A549 (cell line): ENCODE results near the gene CXCL5. TPM values are rescaled to one million over a fixed set of nuclear protein-coding genes. Genes with fewer than 3 reads are reported as not detected.

ENCODE experiments used
- ATAC-seq, 2 experiments: fragments of 200-7000 bp in 1 of 2; fragments of >200 bp in 1 of 2; cut with Nextera tagmentation in 1 of 2; cut with Tn5 transposase in 1 of 2; 3 replicates each; pipeline versions ENCODE4 v1.8.0 to v1.9.1; 2018 to 2020; ENCODE audit warnings: mild to moderate bottlenecking in 1 of 2, moderate library complexity in 1 of 2
- CTCF ChIA-PET: fragments of 300-600 bp; sonication (Branson Sonifier 250); formaldehyde crosslinking; extraction: SDS; loops from one replicate; lab custom pipeline; 2021; ENCODE audit warnings: antibody characterized with exemption, inconsistent platforms; lab: Yijun Ruan, JAX
- POLR2A ChIA-PET: fragments of 350-600 bp; formaldehyde crosslinking; extraction: SDS; loops from one replicate; lab custom pipeline; 2021; ENCODE audit warnings: antibody characterized with exemption, inconsistent platforms; lab: Yijun Ruan, JAX
- DNase-seq, 2 experiments: peaks; one replicate each; pipeline versions ENCODE4 v3.0.0 to v3.0.0-alpha.2; 2011 to 2016; ENCODE audit warnings: low read depth in 1 of 2, low spot score in 1 of 2
- FAIRE-seq: peaks from 2 replicates; lab custom pipeline; 2011; peaks lifted over from hg19 to GRCh38; lab: Jason Lieb, UNC
- H3K27ac ChIP-seq, 2 experiments: fragments of >200 bp; sonication (Bioruptor Twin); formaldehyde crosslinking; 3 replicates each; pipeline ENCODE4 v1.5.1; 2016 to 2017
- H3K4me1 ChIP-seq: fragments of >200 bp; sonication (Bioruptor Twin); formaldehyde crosslinking; 3 replicates; pipeline ENCODE4 v1.6.1; 2016
- H3K4me2 ChIP-seq: fragments of >200 bp; sonication (Bioruptor Twin); formaldehyde crosslinking; 3 replicates; pipeline ENCODE4 v1.6.1; 2016
- H3K4me3 ChIP-seq: fragments of >200 bp; sonication (Bioruptor Twin); formaldehyde crosslinking; 3 replicates; pipeline ENCODE4 v1.5.1; 2016
- H3K9me3 ChIP-seq: fragments of >200 bp; sonication (Bioruptor Twin); formaldehyde crosslinking; 3 replicates; pipeline ENCODE4 v1.6.1; 2016
- CHD2 ChIP-seq: fragments of 150-350 bp; IDR thresholded peaks from 2 replicates; pipeline ENCODE4 v1.6.1; 2014; ENCODE audit warnings: low read length; ENCODE audit not compliant: partially characterized antibody
- CHD4 ChIP-seq: fragments of 200-600 bp; sonication (generic); IDR thresholded peaks from 2 replicates; pipeline ENCODE4 v1.6.1; 2016; ENCODE audit warnings: antibody characterized with exemption, mild to moderate bottlenecking, borderline replicate concordance
- FOXS1 ChIP-seq: fragments of 250-450 bp; sonication (Bioruptor Pico); IDR thresholded peaks from 2 replicates; pipeline ENCODE4 v1.5.0; 2020; ENCODE audit warnings: mild to moderate bottlenecking, moderate library complexity
- HOXB13 ChIP-seq: fragments of 250-450 bp; sonication (Bioruptor Pico); IDR thresholded peaks from 2 replicates; pipeline ENCODE4 v1.5.0; 2020; ENCODE audit warnings: low read depth, mild to moderate bottlenecking, moderate library complexity
- JUN ChIP-seq, 2 experiments: fragments of >200 bp; sonication (Bioruptor Twin); formaldehyde crosslinking; IDR thresholded peaks; 2 replicates in 1 of 2; 3 replicates in 1 of 2; pipeline ENCODE4 v1.6.1; 2016 to 2017
- JUNB ChIP-seq: fragments of >200 bp; sonication (Bioruptor Twin); formaldehyde crosslinking; IDR thresholded peaks from 2 replicates; pipeline ENCODE4 v1.6.1; 2016
- NFE2L2 ChIP-seq: fragments of 150-350 bp; conservative IDR thresholded peaks from 2 replicates; pipeline ENCODE4 v1.6.1; 2014; ENCODE audit warnings: low read length
- NR3C1 ChIP-seq: fragments of >200 bp; sonication (Bioruptor Twin); formaldehyde crosslinking; IDR thresholded peaks from 3 replicates; pipeline ENCODE4 v1.6.1; 2017
- RAD21 ChIP-seq, 2 experiments: fragments of >200 bp in 1 of 2; sonication (Bioruptor Twin) in 1 of 2; formaldehyde crosslinking in 1 of 2; IDR thresholded peaks in 1 of 2; conservative IDR thresholded peaks in 1 of 2; 2 replicates in 1 of 2; 3 replicates in 1 of 2; pipeline ENCODE4 v1.6.1; 2012 to 2018; ENCODE audit warnings: inconsistent platforms in 1 of 2
- ZFP36 ChIP-seq: fragments of 450-650 bp; IDR thresholded peaks from 2 replicates; pipeline ENCODE4 v1.6.1; 2014; ENCODE audit warnings: borderline replicate concordance; ENCODE audit not compliant: partially characterized antibody
- ZSCAN20 ChIP-seq: fragments of 250-450 bp; sonication (Bioruptor Pico); IDR thresholded peaks from 2 replicates; pipeline ENCODE4 v1.8.0; 2022; ENCODE audit warnings: mild to moderate bottlenecking, moderate library complexity
- WGBS: methylation state at CpG from one replicate; pipeline ENCODE4 v1.1.6; 2017; ENCODE audit errors: missing lambda C conversion rate; 5-methylcytosine and 5-hydroxymethylcytosine counted together
- polyA plus RNA-seq, 4 experiments: library from polyadenylated mRNA; depleted of rRNA in 3 of 4; stranded (reverse); fragments of >200 nt; fragmentation: RNase III in 1 of 4; extraction: RNeasy Plus Mini Kit Qiagen cat#74134 plus additional on column Dnase treatment in 1 of 4; gene quantifications; 2 replicates in 3 of 4; 3 replicates in 1 of 4; pipeline ENCODE4 v1.2.3, GENCODE V29; 2011 to 2017
- TF ChIP-seq, protein P1 (sequence below): fragments of 250-450 bp; sonication (Bioruptor Pico); IDR thresholded peaks from 2 replicates; pipeline ENCODE4 v1.5.0; 2020; ENCODE audit warnings: low read depth, mild to moderate bottlenecking, moderate library complexity
- TF ChIP-seq, protein P2 (sequence below): fragments of 250-450 bp; sonication (Bioruptor Pico); IDR thresholded peaks from 2 replicates; pipeline ENCODE4 v1.5.0; 2021; ENCODE audit warnings: mild to moderate bottlenecking, moderate library complexity, borderline replicate concordance
- TF ChIP-seq, protein P3 (sequence below): fragments of 200-600 bp; sonication (generic); IDR thresholded peaks from 2 replicates; pipeline ENCODE4 v1.6.1; 2016; ENCODE audit warnings: antibody characterized with exemption, mild to moderate bottlenecking, moderate library complexity
- TF ChIP-seq, protein P4 (sequence below): fragments of >200 bp; sonication (Bioruptor Twin); formaldehyde crosslinking; IDR thresholded peaks from 3 replicates; pipeline ENCODE4 v1.5.1; 2016
- TF ChIP-seq, protein P5 (sequence below): fragments of 150-350 bp; IDR thresholded peaks from 2 replicates; pipeline ENCODE4 v1.6.1; 2014; ENCODE audit warnings: low read depth, mild to moderate bottlenecking, low read length

The CXCL5 gene
- polyA plus RNA-seq, 2 of the 4 experiments (the other 2 are of a cell fraction) = 127 to 195 TPM

DNA sequence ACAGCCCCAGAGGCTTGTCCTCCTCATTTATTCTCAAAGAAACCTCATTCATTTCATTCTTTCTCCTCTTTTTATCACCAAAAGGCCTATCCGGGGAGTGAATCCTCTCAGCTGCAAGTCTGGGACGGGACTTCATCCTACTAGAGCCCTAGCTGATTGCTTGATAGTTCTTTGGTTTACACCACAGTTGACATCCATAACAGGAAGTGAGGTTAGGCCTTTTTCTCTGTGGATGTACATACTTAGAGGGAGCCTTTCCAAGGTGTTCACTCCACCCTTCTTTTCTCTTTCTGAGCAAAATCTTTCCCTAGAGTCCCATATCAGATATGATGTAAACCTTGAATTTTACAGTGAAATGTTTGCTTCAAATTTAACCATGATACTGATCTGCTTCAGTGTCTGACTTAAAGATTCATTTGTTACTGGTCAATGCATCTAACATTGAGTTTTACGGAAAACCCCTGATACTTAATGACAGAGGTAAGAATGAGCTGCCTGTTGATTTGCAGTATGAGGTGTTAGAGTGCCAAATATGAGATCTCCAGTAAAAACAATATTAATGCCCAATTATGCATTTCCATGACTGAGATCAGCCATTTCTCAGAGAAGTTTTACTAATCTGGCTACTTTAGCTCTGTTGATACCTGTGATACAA lies 16.8 kb upstream of the CXCL5 start:
- no peak for TF ChIP-seq JUNB
- no peak for TF ChIP-seq HOXB13 (CRISPR knock-in tag)
- no peak for TF ChIP-seq CHD4
- TF ChIP-seq, protein P1, sequence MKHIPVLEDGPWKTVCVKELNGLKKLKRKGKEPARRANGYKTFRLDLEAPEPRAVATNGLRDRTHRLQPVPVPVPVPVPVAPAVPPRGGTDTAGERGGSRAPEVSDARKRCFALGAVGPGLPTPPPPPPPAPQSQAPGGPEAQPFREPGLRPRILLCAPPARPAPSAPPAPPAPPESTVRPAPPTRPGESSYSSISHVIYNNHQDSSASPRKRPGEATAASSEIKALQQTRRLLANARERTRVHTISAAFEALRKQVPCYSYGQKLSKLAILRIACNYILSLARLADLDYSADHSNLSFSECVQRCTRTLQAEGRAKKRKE (CRISPR knock-in tag) = no peak
- TF ChIP-seq CHD2 = no peak
- TF ChIP-seq RAD21 (conservative IDR thresholded peaks at IDR 0.05 in 1 of 2, IDR thresholded peaks at IDR 0.05 in 1 of 2) = no peak
- H3K4me2 ChIP-seq = peak overlapping the region; percentile 32; the same call in 1 of the 3 replicates
- CTCF ChIA-PET = interaction anchor here (1.4 to 2.7 kb wide), 2 partner anchors 8 to 17 kb away, joined by 4 to 11 read pairs; partner anchors contain the start of gene CXCL5
- no peak overlapping the region for H3K4me3 ChIP-seq
- peaks cover 2% of the 10 kb centered on the region; the same call in 1 of the 3 replicates for H3K9me3 ChIP-seq
- DNase-seq (no peak), FAIRE-seq (no peak), ATAC-seq (no peak)
- 95% methylated on average over 3 of the region's 3 CpGs for WGBS
- POLR2A ChIA-PET = no interaction called here
- peak overlapping the region in 1 of 2 experiments; percentile 53; a peak in 3 of 6 replicates for H3K27ac ChIP-seq
- H3K4me1 ChIP-seq = peaks cover 14% of the 10 kb centered on the region; the same call in 2 of the 3 replicates

DNA sequence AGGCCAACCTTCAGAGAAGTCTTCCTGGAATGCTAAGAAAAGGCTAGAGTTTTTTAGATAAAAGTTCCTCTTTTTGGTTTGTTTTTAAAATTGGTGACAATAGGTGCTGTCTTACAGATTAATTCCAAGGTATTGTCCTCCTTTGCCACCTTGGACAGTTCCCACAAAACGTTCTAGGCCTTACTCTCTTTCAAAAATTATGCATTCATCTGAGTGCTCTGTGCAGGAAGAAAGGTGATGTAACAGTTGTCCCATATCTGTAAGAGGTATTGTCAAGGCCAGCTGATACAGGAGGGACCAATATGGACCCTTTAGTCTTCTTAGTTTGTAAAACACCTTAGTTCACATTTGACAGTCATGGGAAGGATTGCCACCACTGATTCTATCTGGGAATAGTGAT lies 15.9 kb upstream of the CXCL5 start:
- no peak overlapping the region for H3K4me3 ChIP-seq
- 31% methylated on average over 1 of the region's 1 CpG for WGBS
- ChIA-PET CTCF (interaction anchor here (1.3 to 2.7 kb wide), 2 partner anchors 16 to 24 kb away, joined by 3 to 11 read pairs; partner anchors contain the start of genes CXCL3 and CXCL5), POLR2A (no interaction called here)
- no peak for DNase-seq
- FAIRE-seq = no peak
- H3K27ac ChIP-seq = peak overlapping the region in 1 of 2 experiments; percentile 30; a peak in 1 of 6 replicates
- TF ChIP-seq, protein P2, sequence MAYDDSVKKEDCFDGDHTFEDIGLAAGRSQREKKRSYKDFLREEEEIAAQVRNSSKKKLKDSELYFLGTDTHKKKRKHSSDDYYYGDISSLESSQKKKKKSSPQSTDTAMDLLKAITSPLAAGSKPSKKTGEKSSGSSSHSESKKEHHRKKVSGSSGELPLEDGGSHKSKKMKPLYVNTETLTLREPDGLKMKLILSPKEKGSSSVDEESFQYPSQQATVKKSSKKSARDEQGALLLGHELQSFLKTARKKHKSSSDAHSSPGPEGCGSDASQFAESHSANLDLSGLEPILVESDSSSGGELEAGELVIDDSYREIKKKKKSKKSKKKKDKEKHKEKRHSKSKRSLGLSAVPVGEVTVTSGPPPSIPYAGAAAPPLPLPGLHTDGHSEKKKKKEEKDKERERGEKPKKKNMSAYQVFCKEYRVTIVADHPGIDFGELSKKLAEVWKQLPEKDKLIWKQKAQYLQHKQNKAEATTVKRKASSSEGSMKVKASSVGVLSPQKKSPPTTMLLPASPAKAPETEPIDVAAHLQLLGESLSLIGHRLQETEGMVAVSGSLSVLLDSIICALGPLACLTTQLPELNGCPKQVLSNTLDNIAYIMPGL (CRISPR knock-in tag) = no peak
- TF ChIP-seq, protein P3, sequence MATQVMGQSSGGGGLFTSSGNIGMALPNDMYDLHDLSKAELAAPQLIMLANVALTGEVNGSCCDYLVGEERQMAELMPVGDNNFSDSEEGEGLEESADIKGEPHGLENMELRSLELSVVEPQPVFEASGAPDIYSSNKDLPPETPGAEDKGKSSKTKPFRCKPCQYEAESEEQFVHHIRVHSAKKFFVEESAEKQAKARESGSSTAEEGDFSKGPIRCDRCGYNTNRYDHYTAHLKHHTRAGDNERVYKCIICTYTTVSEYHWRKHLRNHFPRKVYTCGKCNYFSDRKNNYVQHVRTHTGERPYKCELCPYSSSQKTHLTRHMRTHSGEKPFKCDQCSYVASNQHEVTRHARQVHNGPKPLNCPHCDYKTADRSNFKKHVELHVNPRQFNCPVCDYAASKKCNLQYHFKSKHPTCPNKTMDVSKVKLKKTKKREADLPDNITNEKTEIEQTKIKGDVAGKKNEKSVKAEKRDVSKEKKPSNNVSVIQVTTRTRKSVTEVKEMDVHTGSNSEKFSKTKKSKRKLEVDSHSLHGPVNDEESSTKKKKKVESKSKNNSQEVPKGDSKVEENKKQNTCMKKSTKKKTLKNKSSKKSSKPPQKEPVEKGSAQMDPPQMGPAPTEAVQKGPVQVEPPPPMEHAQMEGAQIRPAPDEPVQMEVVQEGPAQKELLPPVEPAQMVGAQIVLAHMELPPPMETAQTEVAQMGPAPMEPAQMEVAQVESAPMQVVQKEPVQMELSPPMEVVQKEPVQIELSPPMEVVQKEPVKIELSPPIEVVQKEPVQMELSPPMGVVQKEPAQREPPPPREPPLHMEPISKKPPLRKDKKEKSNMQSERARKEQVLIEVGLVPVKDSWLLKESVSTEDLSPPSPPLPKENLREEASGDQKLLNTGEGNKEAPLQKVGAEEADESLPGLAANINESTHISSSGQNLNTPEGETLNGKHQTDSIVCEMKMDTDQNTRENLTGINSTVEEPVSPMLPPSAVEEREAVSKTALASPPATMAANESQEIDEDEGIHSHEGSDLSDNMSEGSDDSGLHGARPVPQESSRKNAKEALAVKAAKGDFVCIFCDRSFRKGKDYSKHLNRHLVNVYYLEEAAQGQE = peak; percentile 79
- peaks cover 14% of the 10 kb centered on the region; the same call in 2 of the 3 replicates for H3K4me1 ChIP-seq
- no peaks in the 10 kb centered on the region; the same call in 2 of the 3 replicates for H3K9me3 ChIP-seq
- no peak for ATAC-seq
- no peak overlapping the region for H3K4me2 ChIP-seq

GRCh38 chr4:74013264-74013663 lies 14.8 kb upstream of the CXCL5 start:
- ATAC-seq (no peak), DNase-seq (no peak), FAIRE-seq (no peak)
- POLR2A ChIA-PET = no interaction called here
- TF ChIP-seq ZSCAN20 (CRISPR knock-in tag) (no peak), JUN (IDR thresholded peaks at IDR 0.05) (no peak), NR3C1 (no peak), NFE2L2 (no peak), ZFP36 (no peak), FOXS1 (CRISPR knock-in tag) (no peak)
- TF ChIP-seq, protein P4, sequence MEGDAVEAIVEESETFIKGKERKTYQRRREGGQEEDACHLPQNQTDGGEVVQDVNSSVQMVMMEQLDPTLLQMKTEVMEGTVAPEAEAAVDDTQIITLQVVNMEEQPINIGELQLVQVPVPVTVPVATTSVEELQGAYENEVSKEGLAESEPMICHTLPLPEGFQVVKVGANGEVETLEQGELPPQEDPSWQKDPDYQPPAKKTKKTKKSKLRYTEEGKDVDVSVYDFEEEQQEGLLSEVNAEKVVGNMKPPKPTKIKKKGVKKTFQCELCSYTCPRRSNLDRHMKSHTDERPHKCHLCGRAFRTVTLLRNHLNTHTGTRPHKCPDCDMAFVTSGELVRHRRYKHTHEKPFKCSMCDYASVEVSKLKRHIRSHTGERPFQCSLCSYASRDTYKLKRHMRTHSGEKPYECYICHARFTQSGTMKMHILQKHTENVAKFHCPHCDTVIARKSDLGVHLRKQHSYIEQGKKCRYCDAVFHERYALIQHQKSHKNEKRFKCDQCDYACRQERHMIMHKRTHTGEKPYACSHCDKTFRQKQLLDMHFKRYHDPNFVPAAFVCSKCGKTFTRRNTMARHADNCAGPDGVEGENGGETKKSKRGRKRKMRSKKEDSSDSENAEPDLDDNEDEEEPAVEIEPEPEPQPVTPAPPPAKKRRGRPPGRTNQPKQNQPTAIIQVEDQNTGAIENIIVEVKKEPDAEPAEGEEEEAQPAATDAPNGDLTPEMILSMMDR = no peak
- TF ChIP-seq, protein P5, sequence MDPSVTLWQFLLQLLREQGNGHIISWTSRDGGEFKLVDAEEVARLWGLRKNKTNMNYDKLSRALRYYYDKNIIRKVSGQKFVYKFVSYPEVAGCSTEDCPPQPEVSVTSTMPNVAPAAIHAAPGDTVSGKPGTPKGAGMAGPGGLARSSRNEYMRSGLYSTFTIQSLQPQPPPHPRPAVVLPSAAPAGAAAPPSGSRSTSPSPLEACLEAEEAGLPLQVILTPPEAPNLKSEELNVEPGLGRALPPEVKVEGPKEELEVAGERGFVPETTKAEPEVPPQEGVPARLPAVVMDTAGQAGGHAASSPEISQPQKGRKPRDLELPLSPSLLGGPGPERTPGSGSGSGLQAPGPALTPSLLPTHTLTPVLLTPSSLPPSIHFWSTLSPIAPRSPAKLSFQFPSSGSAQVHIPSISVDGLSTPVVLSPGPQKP = no peak
- CTCF ChIA-PET = no interaction called here
- 70% methylated on average over 2 of the region's 2 CpGs for WGBS
- H3K4me1 ChIP-seq = peaks cover 14% of the 10 kb centered on the region; the same call in 2 of the 3 replicates
- no peak overlapping the region for H3K4me3 ChIP-seq
- H3K4me2 ChIP-seq = no peak overlapping the region
- H3K27ac ChIP-seq = no peak overlapping the region
- no peaks in the 10 kb centered on the region; the same call in 2 of the 3 replicates for H3K9me3 ChIP-seq
